Measurements from ENCODE around the gene IPO9.

DNA sequence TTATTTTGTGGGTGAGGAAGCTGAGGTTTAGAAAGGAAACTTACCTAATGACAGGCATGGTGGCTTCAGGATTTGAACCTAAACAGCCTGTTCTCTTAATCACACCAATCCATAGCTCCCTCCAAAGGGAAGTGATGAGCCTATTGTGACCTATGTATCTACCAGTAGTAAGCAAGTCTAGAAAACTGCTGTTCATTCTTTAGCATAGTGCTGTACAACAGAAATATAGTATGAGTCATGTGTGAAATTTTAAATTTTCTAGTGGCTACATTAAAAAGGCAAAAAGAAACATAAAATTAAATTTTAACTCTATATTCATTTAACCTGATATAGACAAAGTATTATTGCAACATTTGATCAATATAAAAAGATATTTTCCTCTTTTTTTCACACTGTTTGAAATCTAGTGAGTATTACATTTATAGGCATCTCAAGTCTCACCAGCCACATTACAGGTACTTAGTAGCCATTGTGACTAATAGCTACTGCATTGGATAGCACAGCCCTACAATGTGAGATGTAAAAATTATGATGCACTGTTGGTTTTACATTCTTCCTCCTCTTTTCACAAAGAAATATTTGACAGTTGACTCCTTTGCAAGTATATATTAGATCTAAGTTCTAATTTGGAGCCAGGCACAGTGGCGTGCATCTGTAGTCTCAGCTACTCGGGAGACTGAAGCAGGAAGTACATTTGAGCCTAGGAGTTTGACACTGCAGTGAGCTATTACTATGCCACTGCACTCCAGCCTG is 16.6 kb downstream of the IPO9 start:
- TF ChIP-seq CTCF (IDR thresholded peaks at IDR 0.05) (no peak), POLR2A (IDR thresholded peaks at IDR 0.05) (no peak)

Data from uterus (tissue), 2 donors.